ENCODE results near the gene PRR36.
A peak's percentile ranks its signal among the peaks of the same experiment; 100 is the strongest.

PRR36 gene

GRCh38 chr19:7912697-7913564 is 38.7 kb upstream of the PRR36 start:
- DNase-seq, result no peak

- DNase-seq, result no peak
Measured at GRCh38 chr19:7912144-7912696, 38.0 kb upstream of the PRR36 start.

GRCh38 chr19:7911508-7912143 is 37.4 kb upstream of the PRR36 start:
- DNase-seq, result no peak

GRCh38 chr19:7910321-7911161 is 36.4 kb upstream of the PRR36 start:
- no peak for DNase-seq

DNA sequence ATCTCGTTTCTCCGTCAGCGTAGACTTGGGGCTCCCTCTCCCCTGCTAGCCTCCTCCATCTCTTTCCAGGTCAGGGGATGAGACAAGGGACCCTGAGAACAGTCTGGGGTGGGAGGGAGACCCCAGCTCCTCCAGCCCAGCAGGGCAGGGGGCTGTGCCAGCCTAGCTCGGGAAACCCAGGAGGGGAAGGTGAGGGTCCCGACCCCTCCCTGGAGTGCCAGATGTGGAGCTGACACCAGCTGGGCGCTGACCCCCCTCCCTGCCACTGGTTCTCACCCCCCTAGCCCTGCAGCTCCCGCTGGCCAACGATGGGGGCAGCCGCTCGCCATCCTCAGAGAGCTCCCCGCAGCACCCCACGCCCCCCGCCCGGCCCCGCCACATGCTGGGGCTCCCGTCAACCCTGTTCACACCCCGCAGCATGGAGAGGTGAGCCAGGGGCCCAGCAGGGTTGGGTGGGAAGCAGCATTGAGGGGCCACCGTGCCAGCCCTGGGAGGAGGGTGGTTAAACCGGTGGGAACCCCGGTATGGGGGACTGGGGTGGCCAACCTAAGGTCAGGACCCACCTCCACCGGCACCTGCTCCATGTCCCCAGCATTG is 35.4 kb upstream of the PRR36 start:
- no peak for DNase-seq

DNA sequence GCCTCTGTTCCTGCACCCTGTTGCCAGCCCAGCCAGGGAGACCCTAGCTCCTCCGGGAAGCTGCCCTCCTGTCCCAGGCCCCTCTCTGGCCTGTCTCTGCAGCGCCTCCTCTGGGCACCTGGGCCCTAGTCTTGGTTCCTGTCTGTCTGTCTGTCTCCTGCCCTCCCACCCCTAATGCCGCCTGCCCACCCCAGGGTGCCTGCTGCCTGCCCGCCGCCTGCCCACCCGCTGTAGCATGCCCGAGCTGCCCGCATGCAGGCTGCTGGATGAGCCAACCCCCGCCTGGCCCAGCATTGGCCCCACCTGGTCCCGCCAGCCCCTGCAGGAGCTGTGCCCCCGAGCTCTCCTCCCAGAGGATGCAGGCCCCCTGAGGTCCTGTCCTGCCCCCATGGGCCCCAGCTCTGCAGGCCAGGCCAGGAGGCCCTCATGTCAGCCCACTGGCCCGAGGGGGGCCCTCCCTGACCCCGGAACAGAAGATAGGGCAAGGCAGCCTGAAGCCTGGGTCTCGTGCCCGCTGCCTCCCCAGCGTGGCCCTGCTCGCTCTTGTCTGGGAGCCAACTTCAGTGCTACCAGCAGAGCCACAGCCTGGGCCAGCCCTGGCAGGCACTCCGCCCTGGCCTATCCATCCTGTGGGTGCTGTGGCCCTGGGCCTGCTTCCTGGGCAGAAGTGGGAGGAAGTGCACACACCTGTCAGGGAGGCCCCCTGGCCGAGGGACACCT is 34.7 kb upstream of the PRR36 start:
- DNase-seq, result no peak

- DNase-seq, result no peak
Measured at GRCh38 chr19:7908078-7908699, 34.0 kb upstream of the PRR36 start.

GRCh38 chr19:7907544-7907943 is 33.4 kb upstream of the PRR36 start:
- no peak for DNase-seq

- no peak for DNase-seq
Measured at GRCh38 chr19:7907122-7907521, 32.9 kb upstream of the PRR36 start.

DNA sequence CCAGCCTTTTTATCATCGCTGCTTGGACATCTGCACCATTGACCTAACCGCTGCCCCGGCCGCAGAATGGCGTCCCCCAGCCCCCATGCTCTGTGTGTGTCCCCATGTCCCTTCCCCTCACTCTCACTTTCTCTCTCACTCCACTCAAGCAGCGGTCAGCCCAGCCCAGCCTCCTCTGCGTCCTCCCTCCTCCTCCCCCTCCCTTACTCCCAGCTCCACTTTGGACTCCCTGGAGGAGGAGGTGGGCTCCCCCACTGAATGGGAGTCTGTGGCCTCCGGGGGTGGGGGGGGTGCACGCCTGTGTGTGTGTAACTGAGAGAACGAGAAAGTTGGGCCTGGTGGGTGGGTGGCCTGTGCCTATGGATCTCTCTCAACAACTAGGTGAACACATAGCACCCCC is 31.7 kb upstream of the PRR36 start:
- no peak for DNase-seq

- DNase-seq, result no peak
Measured at GRCh38 chr19:7905268-7905667, 31.1 kb upstream of the PRR36 start.

- no peak for DNase-seq
Measured at GRCh38 chr19:7904074-7905020, 30.2 kb upstream of the PRR36 start.

GRCh38 chr19:7903244-7904073 is 29.3 kb upstream of the PRR36 start, which contains the start of gene MAP2K7:
Gene MAP2K7, plus strand, starts transcription at chr19:7903877. Its CDS starts 68 bp downstream, at chr19:7903945.
- peak; percentile 94 to 95 for DNase-seq

DNA sequence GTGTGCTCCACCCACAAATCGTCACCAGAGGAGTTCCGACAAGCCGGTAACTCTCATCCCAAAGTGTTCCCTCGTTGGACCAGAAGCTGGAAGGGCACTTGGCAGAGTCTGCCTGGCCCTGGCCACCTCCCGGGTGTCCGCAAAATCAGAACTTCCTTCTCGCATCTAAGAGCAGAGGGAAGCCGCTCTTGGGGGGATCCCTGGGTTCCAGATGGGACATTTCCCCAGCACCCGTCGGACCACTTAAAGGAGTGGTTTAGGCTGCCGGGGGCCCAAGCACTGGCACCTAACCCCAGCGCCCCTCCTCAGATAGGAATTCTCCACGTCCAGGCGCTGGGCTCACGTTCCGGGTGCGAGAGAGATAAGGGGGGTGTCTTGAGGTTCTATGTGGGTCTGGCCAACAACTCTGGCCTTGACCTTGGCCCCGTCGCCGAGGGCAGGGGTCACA is 28.6 kb upstream of the PRR36 start:
- DNase-seq, result no peak

- no peak for DNase-seq
Measured at GRCh38 chr19:7901337-7901736, 27.1 kb upstream of the PRR36 start.

DNA sequence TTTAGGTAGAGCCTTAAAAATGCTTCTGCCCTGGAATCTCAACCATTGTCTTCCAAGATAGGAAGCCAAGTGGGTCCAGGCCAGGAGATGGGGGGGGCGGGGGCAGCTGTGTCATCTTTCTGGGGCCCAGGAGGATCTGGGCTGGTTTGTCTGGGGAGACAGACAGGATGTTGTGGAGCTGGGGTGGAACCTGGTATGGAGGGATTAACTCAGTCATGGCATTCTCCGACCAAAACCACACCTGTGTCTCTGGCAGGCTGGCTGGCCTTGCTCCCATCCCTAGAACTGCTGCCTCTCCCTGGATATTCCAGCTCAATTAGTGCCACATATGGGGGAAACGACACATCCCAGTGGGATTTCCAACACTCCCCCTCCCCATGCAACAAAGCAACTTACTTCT is 26.7 kb upstream of the PRR36 start:
- DNase-seq, result no peak

DNA sequence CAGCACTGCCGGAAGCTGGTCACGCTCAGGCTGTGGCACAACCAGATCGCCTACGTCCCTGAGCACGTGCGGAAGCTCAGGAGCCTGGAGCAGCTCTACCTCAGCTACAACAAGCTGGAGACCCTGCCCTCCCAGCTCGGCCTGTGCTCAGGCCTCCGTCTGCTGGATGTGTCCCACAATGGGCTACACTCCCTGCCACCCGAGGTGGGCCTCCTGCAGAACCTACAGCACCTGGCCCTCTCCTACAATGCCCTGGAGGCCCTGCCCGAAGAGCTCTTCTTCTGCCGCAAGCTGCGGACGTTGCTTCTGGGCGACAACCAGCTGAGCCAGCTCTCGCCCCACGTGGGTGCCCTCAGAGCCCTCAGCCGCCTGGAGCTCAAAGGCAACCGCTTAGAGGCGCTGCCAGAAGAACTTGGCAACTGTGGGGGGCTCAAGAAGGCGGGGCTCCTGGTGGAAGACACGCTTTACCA is 26.2 kb upstream of the PRR36 start:
- no peak for DNase-seq

GRCh38 chr19:7899751-7900378 is 25.7 kb upstream of the PRR36 start:
- no peak for DNase-seq

- DNase-seq, result no peak
Measured at GRCh38 chr19:7898967-7899366, 24.8 kb upstream of the PRR36 start.
